ENCODE results near the gene CYP4F8.
"Not testable (repeated sequence)": the region's sequence is repeated elsewhere in the genome, so short reads cannot be mapped to it uniquely, and the experiment has no call there.

The CYP4F8 gene

DNA sequence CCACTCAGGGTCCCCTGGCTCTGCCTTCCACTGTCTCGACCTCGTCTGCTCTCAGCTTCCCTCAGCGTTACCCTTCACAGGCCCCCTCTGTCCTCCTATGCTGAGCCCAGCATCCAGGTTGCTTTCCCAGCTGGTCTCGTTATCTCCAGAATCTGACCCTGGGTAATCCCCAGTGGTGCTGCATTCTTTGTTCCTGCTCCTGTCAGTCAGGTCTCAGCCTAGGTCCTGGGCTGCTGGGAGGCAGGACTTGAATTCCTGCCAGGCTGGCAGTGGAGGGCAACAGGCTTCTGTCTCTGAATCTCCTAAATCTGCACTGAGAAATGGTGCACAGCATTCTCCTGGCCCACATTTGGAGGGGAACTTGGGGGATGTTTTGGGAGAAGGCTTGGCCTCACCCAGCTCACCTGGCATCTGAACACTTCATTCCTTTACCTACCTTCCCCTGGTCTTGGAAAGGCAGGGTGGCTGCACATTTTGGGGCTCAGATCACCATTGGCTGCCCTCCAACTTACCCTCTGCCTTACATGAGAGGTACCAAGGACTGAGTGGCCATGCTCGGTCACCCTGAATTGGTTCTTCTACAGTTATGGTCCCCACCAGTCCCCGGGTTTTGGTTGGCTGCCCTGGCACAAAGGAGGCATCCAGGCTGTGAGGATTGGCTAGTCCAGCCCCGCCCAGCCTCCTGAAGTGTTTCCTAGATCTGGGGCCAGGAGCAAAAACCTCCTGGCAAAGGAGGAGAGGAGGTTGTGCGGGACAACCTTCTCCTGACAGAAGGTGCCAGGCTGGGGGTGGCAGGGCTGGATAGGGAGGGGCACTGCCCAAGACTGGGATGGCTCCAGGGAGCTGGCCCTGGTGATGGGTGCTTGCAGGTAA is at the start of gene CYP4F8:
CYP4F8 (plus strand) TSS at position 712 of the 873 bp plus-strand sequence. CDS start 399 bp downstream, outside the sequence.
- in situ Hi-C loops (cut with MboI; ENCODE audit: low sequenced_read_pairs), result no loop called here

DNA sequence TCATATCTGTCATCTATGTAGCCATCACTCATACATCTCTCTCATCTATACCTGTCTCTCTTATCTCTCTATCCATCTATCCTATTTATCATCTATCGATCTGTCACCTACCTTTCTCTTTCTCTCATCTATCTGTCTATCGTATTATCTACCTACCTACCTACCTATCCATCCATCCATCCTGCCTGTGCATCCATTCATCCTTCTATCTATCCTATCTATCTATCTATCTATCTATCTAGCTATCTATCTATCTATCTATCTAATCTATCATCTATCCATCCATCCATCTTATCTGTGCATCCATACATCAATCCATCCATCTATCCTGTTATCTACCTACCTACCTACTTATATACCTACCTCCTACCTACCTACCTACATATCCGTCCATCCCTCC is 44.6 kb upstream of the CYP4F8 start:
- in situ Hi-C loops (cut with MboI; ENCODE audit: low sequenced_read_pairs), result no loop called here

- in situ Hi-C loops (cut with MboI; ENCODE audit: low sequenced_read_pairs), result no loop called here
Observed at GRCh38 chr19:15575406-15575805, 39.6 kb upstream of the CYP4F8 start.

DNA sequence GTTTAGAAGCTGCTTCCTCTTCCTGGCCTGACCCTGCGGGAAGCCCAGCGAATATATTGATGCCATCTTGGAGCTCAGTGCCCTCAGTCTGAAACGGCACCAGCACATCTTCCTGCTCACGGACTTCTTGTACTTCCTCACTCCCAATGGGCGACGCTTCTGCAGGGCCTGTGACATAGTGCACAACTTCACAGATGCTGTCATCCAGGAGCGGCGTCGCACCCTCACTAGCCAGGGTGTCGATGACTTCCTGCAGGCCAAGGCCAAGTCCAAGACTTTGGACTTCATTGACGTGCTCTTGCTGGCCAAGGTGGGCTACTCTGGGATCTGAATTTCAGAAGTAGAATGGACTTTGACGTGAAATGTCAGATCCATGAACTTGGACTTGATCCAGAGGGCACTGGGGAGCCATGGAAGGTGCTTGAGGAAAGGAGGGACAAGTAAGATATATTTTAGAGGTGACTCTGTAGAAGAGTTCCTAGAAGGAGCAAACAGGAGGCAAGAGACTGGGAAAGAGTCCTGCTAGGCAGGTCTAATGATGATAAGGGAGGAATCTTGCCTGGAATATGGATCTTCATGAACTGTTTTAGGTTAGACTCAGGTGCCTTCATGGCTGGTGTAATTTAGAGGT is 38.4 kb upstream of the CYP4F8 start:
- in situ Hi-C loops (cut with MboI; ENCODE audit: low sequenced_read_pairs), result no loop called here

DNA sequence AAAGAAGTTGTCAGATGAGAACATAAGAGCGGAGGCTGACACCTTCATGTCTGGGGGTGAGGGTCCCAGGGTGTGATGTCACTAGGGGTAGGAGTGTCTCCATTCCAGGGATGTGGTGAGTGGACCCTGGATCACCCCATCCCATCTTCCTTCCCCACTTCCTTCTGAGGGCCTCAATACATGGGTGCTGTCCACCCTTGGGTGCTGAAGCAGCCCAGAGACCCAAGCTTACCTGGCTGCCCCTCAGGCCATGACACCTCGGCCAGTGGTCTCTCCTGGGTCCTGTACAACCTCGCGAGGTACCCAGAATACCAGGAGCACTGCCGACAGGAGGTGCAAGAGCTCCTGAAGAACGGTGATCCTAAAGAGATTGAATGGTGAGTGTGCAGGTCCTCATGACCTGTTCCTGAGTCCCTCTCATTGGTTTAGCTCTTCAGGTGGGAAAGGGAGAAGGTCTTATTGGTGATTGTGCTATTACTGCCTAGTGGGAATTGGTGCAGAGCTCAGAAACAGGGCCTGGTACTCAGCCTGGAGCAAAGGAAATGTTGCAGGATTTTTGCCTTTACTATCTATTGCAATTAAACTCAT is 37.7 kb upstream of the CYP4F8 start:
- in situ Hi-C loops (cut with MboI; ENCODE audit: low sequenced_read_pairs), result no loop called here

- in situ Hi-C loops (cut with MboI; ENCODE audit: low sequenced_read_pairs), result no loop called here
Observed at GRCh38 chr19:15583346-15583745, 31.7 kb upstream of the CYP4F8 start.

- in situ Hi-C loops (cut with MboI; ENCODE audit: low sequenced_read_pairs), result no loop called here
Observed at GRCh38 chr19:15584095-15584494, 30.9 kb upstream of the CYP4F8 start.

DNA sequence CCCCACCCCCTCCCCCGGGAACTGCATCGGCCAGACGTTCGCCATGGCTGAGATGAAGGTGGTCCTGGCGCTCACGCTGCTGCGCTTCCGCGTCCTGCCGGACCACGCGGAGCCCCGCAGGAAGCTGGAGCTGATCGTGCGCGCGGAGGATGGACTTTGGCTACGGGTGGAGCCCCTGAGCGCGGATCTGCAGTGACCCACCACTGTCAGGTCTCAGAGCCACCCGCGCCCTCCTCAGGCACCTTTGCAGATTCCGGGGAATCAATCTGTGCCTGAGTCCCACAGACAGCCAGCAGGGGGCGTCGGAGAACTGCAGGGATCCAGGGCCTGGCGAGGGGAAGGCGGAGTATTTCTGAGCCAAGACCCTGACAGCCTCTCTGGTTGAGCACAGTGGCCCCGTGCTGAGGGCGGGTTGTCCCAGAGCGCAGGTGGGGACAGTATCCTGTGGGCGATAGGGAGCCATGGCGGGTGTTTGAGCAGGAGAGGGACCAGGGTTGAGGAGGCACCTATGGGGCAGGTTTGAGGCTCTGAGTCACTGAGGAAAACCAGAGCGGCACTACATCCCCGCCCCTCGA is 30.4 kb upstream of the CYP4F8 start:
- in situ Hi-C loops (cut with MboI; ENCODE audit: low sequenced_read_pairs), result no loop called here

DNA sequence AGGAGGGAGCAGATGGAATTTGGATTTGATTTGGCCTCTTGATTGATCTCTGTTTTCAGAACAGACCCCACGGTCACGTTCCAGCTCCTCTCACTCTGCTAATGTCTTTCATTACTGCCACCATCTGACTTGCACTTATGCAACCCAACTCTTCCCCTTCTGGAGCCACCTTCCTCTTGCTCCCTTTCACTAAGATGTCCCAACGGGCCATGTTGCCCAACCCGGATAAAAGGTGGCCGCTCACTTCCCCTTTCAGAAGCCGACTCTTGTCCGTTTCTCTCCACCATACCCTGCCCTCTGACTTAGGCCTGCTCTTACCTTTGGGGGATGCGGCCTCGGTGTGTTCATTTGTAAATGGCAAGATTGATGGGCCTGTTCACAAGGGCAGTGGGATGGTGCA is 27.4 kb upstream of the CYP4F8 start:
- in situ Hi-C loops (cut with MboI; ENCODE audit: low sequenced_read_pairs), result no loop called here

DNA sequence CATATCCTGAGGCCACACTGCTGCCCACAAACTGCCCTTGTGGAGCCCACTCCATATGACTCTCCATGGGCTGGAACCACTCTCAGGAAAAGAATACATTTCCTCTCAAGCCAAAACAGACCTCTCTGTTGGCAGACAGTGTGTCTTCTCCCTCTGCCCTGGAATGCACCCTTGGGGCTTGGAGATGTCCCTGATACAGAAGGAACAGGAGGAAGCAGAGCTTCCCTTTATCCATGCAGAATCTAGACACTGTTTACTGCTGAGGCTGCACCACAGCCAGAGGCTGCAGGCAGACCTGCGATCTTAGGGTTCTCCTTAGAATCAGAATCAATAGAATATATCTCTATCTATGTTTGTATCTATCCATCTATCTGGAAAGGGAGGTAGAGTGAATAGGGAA is 26.8 kb upstream of the CYP4F8 start:
- in situ Hi-C loops (cut with MboI; ENCODE audit: low sequenced_read_pairs), result no loop called here

- in situ Hi-C loops (cut with MboI; ENCODE audit: low sequenced_read_pairs), result no loop called here
Observed at GRCh38 chr19:15589760-15590451, 25.1 kb upstream of the CYP4F8 start.

- in situ Hi-C loops (cut with MboI; ENCODE audit: low sequenced_read_pairs), result no loop called here
Observed at GRCh38 chr19:15591796-15592195, 23.2 kb upstream of the CYP4F8 start.

GRCh38 chr19:15592506-15592905 is 22.5 kb upstream of the CYP4F8 start:
- in situ Hi-C loops (cut with MboI; ENCODE audit: low sequenced_read_pairs), result not testable (repeated sequence)

- in situ Hi-C loops (cut with MboI; ENCODE audit: low sequenced_read_pairs), result not testable (repeated sequence)
Observed at GRCh38 chr19:15593766-15594165, 21.3 kb upstream of the CYP4F8 start.

- in situ Hi-C loops (cut with MboI; ENCODE audit: low sequenced_read_pairs), result no loop called here
Observed at GRCh38 chr19:15595069-15595468, 19.9 kb upstream of the CYP4F8 start.

- in situ Hi-C loops (cut with MboI; ENCODE audit: low sequenced_read_pairs), result not testable (repeated sequence)
Observed at GRCh38 chr19:15607978-15608925, 6.8 kb upstream of the CYP4F8 start.

DNA sequence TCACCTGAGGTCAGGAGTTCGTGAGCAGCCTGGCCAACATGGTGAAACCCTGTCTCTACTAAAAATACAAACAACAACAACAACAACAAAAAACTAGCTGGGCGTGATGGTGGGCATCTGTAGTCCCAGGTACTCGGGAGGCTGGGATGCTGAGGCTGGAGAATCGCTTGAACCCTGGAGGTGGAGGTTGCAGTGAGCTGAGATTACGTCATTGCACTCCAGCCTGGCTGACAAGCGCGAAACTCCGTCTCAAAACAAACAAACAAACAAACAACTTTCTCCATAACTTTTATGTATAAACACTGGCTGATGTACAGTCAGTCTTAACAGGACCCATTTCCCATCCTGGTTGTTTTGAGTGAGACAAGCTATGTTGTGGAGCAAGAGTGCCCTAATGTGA is 5.8 kb upstream of the CYP4F8 start:
- in situ Hi-C loops (cut with MboI; ENCODE audit: low sequenced_read_pairs), result no loop called here

GRCh38 chr19:15612342-15612741 is 2.7 kb upstream of the CYP4F8 start:
- in situ Hi-C loops (cut with MboI; ENCODE audit: low sequenced_read_pairs), result no loop called here

- in situ Hi-C loops (cut with MboI; ENCODE audit: low sequenced_read_pairs), result no loop called here
Observed at GRCh38 chr19:15613338-15613737, 1.7 kb upstream of the CYP4F8 start.

DNA sequence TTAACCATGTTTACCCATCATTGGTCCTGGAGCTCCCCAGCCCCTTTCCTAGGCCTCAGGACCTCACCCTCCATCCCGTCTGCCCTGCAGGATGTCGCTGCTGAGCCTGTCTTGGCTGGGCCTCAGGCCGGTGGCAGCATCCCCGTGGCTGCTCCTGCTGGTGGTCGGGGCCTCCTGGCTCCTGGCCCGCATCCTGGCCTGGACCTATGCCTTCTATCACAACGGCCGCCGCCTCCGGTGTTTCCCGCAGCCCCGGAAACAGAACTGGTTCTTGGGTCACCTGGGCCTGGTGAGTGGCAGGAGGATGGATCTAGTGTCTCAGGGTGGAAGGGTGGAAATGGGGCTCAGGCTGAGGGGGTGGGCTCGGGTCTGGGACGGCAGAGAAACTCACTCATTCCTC is 508 bp downstream of the CYP4F8 start:
- in situ Hi-C loops (cut with MboI; ENCODE audit: low sequenced_read_pairs), result no loop called here
